DMS153 (cell line): ENCODE results near the gene OTUD5.
A peak's percentile ranks its signal among the peaks of the same experiment; 100 is the strongest.

Experiments
- DNase-seq: peaks from one replicate; lab custom pipeline; 2025; lab: John Stamatoyannopoulos, UW

Gene OTUD5

GRCh38 chrX:48971249-48972219, 14.1 kb upstream of the OTUD5 start, which contains the start of gene KCND1:
Gene KCND1 (minus strand): TSS chrX:48971844. CDS start chrX:48970271, 1,573 bp downstream.
- DNase-seq, result no peak

GRCh38 chrX:48969471-48969870, 12.1 kb upstream of the OTUD5 start:
- DNase-seq, result no peak

- no peak for DNase-seq
Observed at GRCh38 chrX:48968377-48968776, 11.0 kb upstream of the OTUD5 start.

- no peak for DNase-seq
Observed at GRCh38 chrX:48966796-48967579, 9.6 kb upstream of the OTUD5 start.

- DNase-seq, result no peak
Observed at GRCh38 chrX:48965959-48966358, 8.6 kb upstream of the OTUD5 start.

- DNase-seq, result no peak
Observed at GRCh38 chrX:48961585-48962091, 4.2 kb upstream of the OTUD5 start.

GRCh38 chrX:48960291-48960690, 2.9 kb upstream of the OTUD5 start:
- no peak for DNase-seq

- no peak for DNase-seq
Observed at GRCh38 chrX:48958635-48959094, 1.3 kb upstream of the OTUD5 start.

GRCh38 chrX:48957827-48958634, 624 bp upstream of the OTUD5 start:
- peak; percentile 90 for DNase-seq

- DNase-seq, result no peak
Observed at GRCh38 chrX:48956728-48957414, 536 bp downstream of the OTUD5 start.

- DNase-seq, result no peak
Observed at GRCh38 chrX:48948589-48948988, 8.8 kb downstream of the OTUD5 start.

- DNase-seq, result no peak
Observed at GRCh38 chrX:48945517-48946348, 11.7 kb downstream of the OTUD5 start.

GRCh38 chrX:48942895-48943294, 14.5 kb downstream of the OTUD5 start:
- no peak for DNase-seq

- DNase-seq, result no peak
Observed at GRCh38 chrX:48940404-48940955, 16.9 kb downstream of the OTUD5 start.

- no peak for DNase-seq
Observed at GRCh38 chrX:48939524-48940228, 17.7 kb downstream of the OTUD5 start.

- no peak for DNase-seq
Observed at GRCh38 chrX:48938721-48939425, 18.5 kb downstream of the OTUD5 start.

- no peak for DNase-seq
Observed at GRCh38 chrX:48937054-48937907, 20.1 kb downstream of the OTUD5 start.
